Measurements from ENCODE around the gene NOTCH1. TPM values are rescaled to one million over a fixed set of nuclear protein-coding genes. Genes with fewer than 3 reads are reported as not detected.

The NOTCH1 gene
- total RNA-seq, 1 donor from 2014 or later = 26.6 TPM

GRCh38 chr9:136455043-136456002 lies 90.5 kb downstream of the NOTCH1 start:
- intact Hi-C loops (cut with micrococcal nuclease) = no loop called here
- TF ChIP-seq, protein P1, sequence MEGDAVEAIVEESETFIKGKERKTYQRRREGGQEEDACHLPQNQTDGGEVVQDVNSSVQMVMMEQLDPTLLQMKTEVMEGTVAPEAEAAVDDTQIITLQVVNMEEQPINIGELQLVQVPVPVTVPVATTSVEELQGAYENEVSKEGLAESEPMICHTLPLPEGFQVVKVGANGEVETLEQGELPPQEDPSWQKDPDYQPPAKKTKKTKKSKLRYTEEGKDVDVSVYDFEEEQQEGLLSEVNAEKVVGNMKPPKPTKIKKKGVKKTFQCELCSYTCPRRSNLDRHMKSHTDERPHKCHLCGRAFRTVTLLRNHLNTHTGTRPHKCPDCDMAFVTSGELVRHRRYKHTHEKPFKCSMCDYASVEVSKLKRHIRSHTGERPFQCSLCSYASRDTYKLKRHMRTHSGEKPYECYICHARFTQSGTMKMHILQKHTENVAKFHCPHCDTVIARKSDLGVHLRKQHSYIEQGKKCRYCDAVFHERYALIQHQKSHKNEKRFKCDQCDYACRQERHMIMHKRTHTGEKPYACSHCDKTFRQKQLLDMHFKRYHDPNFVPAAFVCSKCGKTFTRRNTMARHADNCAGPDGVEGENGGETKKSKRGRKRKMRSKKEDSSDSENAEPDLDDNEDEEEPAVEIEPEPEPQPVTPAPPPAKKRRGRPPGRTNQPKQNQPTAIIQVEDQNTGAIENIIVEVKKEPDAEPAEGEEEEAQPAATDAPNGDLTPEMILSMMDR (IDR thresholded peaks at IDR 0.05) = no peak
- no peak for ATAC-seq (ENCODE audit: low read depth)
- no peaks in the 10 kb centered on the region for H3K9me3 Mint-ChIP-seq
- DNase-seq = no peak
- POLR2A ChIA-PET = no interaction called here
- no peaks in the 10 kb centered on the region for H3K27me3 Mint-ChIP-seq
- H3K36me3 Mint-ChIP-seq (ENCODE audit: low read depth) = peaks cover 84% of the 10 kb centered on the region
- H3K27ac Mint-ChIP-seq = no peak overlapping the region
- no peaks in the 10 kb centered on the region for H3K4me1 Mint-ChIP-seq
- CTCF ChIA-PET = no interaction called here
- H3K4me3 Mint-ChIP-seq = no peak overlapping the region

DNA sequence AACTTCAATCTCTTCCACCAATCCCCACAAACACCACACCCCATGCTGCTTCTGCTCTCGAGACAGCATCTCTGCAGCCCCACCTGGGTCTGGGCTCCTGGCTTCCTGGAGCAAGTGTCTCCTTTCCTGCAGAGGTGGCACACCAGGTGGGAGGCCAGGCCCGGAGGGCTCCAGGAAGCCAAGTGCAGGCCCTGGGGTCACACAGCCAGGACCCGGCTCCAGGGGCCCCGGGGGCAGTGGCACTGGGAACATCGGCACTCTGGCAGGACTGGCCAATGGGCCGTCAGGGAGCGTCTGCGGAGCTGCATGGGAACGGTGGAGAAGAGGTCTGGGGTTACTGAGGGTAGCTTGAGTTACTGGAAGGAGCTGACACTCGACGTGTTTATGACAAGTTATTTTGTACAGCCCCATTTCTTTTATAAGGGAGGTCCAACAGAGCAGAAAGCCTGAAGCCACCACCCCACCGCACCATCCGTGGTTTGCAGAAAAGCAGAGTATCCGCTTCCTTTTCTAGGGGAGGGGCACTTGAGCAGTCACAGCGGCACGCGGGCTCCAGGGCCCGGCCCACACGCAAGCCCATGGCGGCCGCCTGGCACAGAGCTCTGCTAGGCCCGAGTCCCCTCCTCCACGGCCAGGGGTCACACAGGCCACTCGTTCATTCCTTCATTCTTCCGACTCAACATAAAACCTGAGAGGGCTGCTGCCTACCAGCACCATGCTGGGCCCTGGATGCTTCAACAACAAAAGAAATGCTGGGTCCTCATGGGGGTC lies 91.6 kb downstream of the NOTCH1 start:
- no peak overlapping the region for H3K27ac Mint-ChIP-seq
- H3K4me1 Mint-ChIP-seq = no peaks in the 10 kb centered on the region
- peaks cover 86% of the 10 kb centered on the region for H3K36me3 Mint-ChIP-seq (ENCODE audit: low read depth)
- H3K27me3 Mint-ChIP-seq = no peaks in the 10 kb centered on the region
- no peak overlapping the region for H3K4me3 Mint-ChIP-seq
- no peak for DNase-seq
- no peaks in the 10 kb centered on the region for H3K9me3 Mint-ChIP-seq
- ChIA-PET CTCF (no interaction called here), POLR2A (no interaction called here)
- ATAC-seq (ENCODE audit: low read depth) = no peak
- intact Hi-C loops (cut with micrococcal nuclease) = no loop called here
- TF ChIP-seq, protein P1 (IDR thresholded peaks at IDR 0.05) = no peak

DNA sequence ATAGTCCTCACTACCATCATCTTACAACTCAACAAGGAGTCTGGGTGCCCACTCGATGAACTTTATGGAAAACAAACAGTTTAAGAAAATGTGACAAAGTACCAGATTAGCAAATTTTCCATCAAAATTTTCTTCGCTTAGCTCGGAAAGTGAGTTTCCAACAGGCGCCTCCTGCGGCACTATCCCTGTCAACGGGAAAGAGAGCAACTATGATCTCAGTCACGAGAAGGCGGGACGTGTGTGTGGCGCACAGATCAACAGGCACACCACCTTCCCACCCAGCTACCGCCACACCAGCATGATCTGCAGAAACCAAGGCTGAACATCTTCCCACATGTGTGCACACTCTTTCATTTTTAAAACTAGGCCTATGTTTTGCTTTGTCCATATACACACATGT lies 92.5 kb downstream of the NOTCH1 start:
- ATAC-seq (ENCODE audit: low read depth) (no peak), DNase-seq (no peak)
- Mint-ChIP-seq H3K9me3 (no peaks in the 10 kb centered on the region), H3K36me3 (ENCODE audit: low read depth) (peaks cover 83% of the 10 kb centered on the region), H3K4me1 (no peaks in the 10 kb centered on the region), H3K27ac (no peak overlapping the region), H3K27me3 (no peaks in the 10 kb centered on the region), H3K4me3 (no peak overlapping the region)
- ChIA-PET CTCF (no interaction called here), POLR2A (interaction anchor here (0.6 kb wide), 1 partner anchor 163 kb away, joined by 3 read pairs; no protein-coding TSS in a partner anchor)
- intact Hi-C loops (cut with micrococcal nuclease) = no loop called here
- TF ChIP-seq, protein P1 (IDR thresholded peaks at IDR 0.05) = no peak

DNA sequence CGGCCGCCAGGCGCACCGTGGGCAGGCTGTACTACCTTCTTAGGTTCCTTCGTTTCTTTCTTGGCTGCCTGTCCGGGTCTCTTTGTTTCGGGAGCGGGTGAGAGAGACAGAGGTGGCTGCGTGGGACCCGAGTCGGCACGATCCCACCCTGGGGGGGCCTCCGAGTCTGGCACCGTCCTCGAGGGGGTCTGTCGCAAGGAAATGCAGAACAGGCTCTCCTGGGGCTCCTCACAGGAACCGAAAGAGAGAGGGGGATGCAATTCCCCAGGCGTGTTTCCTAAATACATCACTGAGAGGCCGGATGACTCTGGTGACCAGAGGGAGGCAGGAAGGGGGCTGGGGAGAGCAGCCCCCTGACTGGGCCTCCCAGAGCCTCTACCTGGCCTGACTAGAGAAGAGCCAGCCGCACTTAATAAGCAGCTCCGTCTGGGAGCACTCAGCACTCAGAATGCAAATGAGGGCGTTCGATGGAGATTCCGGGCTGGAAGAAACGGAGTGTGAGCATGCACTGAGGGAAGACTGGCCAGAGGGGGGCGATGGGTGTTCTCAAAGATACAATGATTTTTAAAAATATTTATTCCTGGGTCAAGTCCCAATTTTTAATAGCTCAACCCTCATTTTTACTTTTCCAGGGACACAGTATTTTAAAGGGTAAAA lies 94.5 kb downstream of the NOTCH1 start:
- ChIA-PET POLR2A (no interaction called here), CTCF (no interaction called here)
- DNase-seq (no peak), ATAC-seq (ENCODE audit: low read depth) (no peak)
- no peak overlapping the region for H3K4me3 Mint-ChIP-seq
- H3K4me1 Mint-ChIP-seq = peaks cover 6% of the 10 kb centered on the region
- TF ChIP-seq, protein P1 (IDR thresholded peaks at IDR 0.05) = no peak
- intact Hi-C loops (cut with micrococcal nuclease) = no loop called here
- no peaks in the 10 kb centered on the region for H3K9me3 Mint-ChIP-seq
- H3K36me3 Mint-ChIP-seq (ENCODE audit: low read depth) = peaks cover 84% of the 10 kb centered on the region
- H3K27ac Mint-ChIP-seq = no peak overlapping the region
- no peaks in the 10 kb centered on the region for H3K27me3 Mint-ChIP-seq

DNA sequence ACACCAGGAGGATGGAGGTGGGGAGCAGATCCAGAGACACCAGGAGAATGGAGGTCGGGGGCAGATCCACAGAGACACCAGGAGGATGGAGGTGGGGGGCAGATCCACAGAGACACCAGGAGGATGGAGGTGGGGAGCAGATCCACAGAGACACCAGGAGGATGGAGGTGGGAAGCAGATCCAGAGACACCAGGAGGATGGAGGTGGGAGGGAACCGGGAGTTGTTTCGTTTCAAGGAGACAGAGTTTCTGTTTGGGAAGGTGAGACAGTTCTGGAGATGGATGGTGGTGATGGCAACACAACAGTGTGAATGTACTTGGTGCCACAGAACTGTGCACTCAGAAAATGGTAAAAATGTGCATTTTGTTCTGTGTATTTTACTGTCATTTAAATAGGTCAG lies 97.2 kb downstream of the NOTCH1 start:
- ATAC-seq (ENCODE audit: low read depth) (no peak), DNase-seq (no peak)
- CTCF ChIA-PET = no interaction called here
- Mint-ChIP-seq H3K27ac (no peak overlapping the region), H3K9me3 (no peaks in the 10 kb centered on the region), H3K4me1 (peaks cover 6% of the 10 kb centered on the region), H3K36me3 (ENCODE audit: low read depth) (peaks cover 82% of the 10 kb centered on the region), H3K4me3 (no peak overlapping the region), H3K27me3 (no peaks in the 10 kb centered on the region)
- TF ChIP-seq, protein P1 (IDR thresholded peaks at IDR 0.05) = no peak
- POLR2A ChIA-PET = no interaction called here
- intact Hi-C loops (cut with micrococcal nuclease) = no loop called here

All from activated B cell treated with CpG ODN at 0.5 μM for 24 hours (primary cell).